Panc1 (cell line): ENCODE results near the gene CLPTM1.

Experiments used
- CTCF ChIP-seq: fragments of 450-650 bp; IDR thresholded peaks from 2 replicates; pipeline ENCODE4 v1.5.1; 2017; ENCODE audit warnings: mild to moderate bottlenecking
- POLR2AphosphoS5 ChIP-seq: IDR thresholded peaks from 2 replicates; pipeline ENCODE4 v1.6.1; 2012; ENCODE audit warnings: mild to moderate bottlenecking, low read depth, low read length, moderate library complexity
- REST ChIP-seq, 2 experiments: IDR thresholded peaks; 2 replicates each; pipeline ENCODE4 v1.6.1; 2011 to 2012; ENCODE audit warnings: low read depth in 2 of 2, control low read depth in 1 of 2, low read length in 1 of 2, mild to moderate bottlenecking in 1 of 2, moderate library complexity in 1 of 2; ENCODE audit not compliant: insufficient read depth in 1 of 2
- TCF7L2 ChIP-seq: IDR thresholded peaks from 2 replicates; pipeline ENCODE4 v1.6.1; 2011; ENCODE audit warnings: mild to moderate bottlenecking, low read depth, low read length, inconsistent platforms

GRCh38 chr19:44968670-44969069, 13.5 kb downstream of the CLPTM1 start:
- no peak for TF ChIP-seq CTCF
- no peak for TF ChIP-seq POLR2AphosphoS5
- no peak for TF ChIP-seq REST (IDR thresholded peaks at IDR 0.05; ENCODE audit: insufficient read depth in 1 of 2, low read depth in 2 of 2, low read length in 1 of 2)
- no peak for TF ChIP-seq TCF7L2
